Activated T-helper 17 cell treated with anti-CD3 and anti-CD28 coated beads, Interleukin-2, amount 50 U/mL, for 72 hours (primary cell): Measurements from ENCODE around the gene VMO1. TPM values are rescaled to one million over a fixed set of nuclear protein-coding genes. Genes with fewer than 3 reads are reported as not detected.
"Not testable (repeated sequence)": the region's sequence is repeated elsewhere in the genome, so short reads cannot be mapped to it uniquely, and the experiment has no call there.

ENCODE experiments used
- ATAC-seq: fragments of 150-1000 bp; cut with Tn5 transposase; replicated peaks from 2 replicates; pipeline ENCODE4 v1.10.0; 2021; ENCODE audit warnings: mild to moderate bottlenecking, moderate library complexity
- H3K27ac Mint-ChIP-seq: one replicate; pipeline ENCODE4 v1.8.0; 2022; ENCODE audit warnings: mixed read lengths
- H3K27me3 Mint-ChIP-seq: one replicate; pipeline ENCODE4 v1.8.0; 2022; ENCODE audit warnings: mixed read lengths
- H3K36me3 Mint-ChIP-seq: one replicate; pipeline ENCODE4 v1.8.0; 2022; ENCODE audit warnings: low read depth, mild to moderate bottlenecking, mixed read lengths
- H3K4me1 Mint-ChIP-seq: one replicate; pipeline ENCODE4 v1.8.0; 2022; ENCODE audit warnings: mixed read lengths
- H3K4me3 Mint-ChIP-seq: one replicate; pipeline ENCODE4 v1.8.0; 2022; ENCODE audit warnings: mild to moderate bottlenecking, mixed read lengths
- H3K9me3 Mint-ChIP-seq: one replicate; pipeline ENCODE4 v1.8.0; 2022; ENCODE audit warnings: mixed read lengths
- total RNA-seq, 2 donors: library from RNA; stranded (reverse); gene quantifications; one replicate each; pipeline ENCODE4 v1.2.3, GENCODE V29; 2022

Gene VMO1
- total RNA-seq: not detected

DNA sequence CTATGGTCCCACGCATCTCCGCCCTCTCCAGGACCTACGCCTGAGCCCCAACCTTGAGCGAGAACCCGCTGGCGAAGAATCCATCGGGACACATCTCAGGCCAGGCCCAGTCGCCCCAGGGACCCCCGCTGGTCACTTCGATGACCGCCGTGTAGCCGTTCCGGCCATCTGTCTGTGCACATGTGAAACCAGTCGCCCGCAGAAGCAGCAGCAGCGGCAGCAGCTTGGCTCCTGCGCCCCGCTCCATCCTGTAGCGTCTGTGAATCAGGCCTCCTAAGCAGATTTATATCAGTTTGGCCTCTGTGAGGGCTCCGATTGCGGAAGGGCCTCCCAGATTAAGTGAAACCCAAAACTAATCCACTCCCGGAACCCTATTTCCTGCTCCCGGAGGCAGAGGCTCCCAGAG is at the start of gene VMO1:
VMO1 (minus strand) TSS at position 259 of the 406 bp plus-strand sequence; CDS start at position 247, 12 bp downstream.
- H3K4me3 Mint-ChIP-seq: peak within 1 kb of the TSS; percentile 25
- no peaks in the 10 kb centered on the region for H3K36me3 Mint-ChIP-seq
- H3K9me3 Mint-ChIP-seq: no peaks in the 10 kb centered on the region
- peaks cover 26% of the 10 kb centered on the region for H3K27me3 Mint-ChIP-seq
- H3K4me1 Mint-ChIP-seq: peaks cover 7% of the 10 kb centered on the region
- no peak for ATAC-seq
- no peak within 1 kb of the TSS for H3K27ac Mint-ChIP-seq

GRCh38 chr17:4834681-4835020 is 48.5 kb upstream of the VMO1 start:
- H3K4me3 Mint-ChIP-seq: peak overlapping the region; percentile 91
- ATAC-seq: no peak

GRCh38 chr17:4833941-4834680 is 47.9 kb upstream of the VMO1 start:
- Mint-ChIP-seq H3K4me1 (peaks cover 32% of the 10 kb centered on the region), H3K27me3 (no peaks in the 10 kb centered on the region), H3K27ac (peak overlapping the region; percentile 85), H3K4me3 (peak overlapping the region; percentile 91), H3K9me3 (no peaks in the 10 kb centered on the region), H3K36me3 (peaks cover 20% of the 10 kb centered on the region)
- no peak for ATAC-seq

More at GRCh38 chr17:4834681-4835020, 48.5 kb upstream of the VMO1 start:
- no peaks in the 10 kb centered on the region for H3K9me3 Mint-ChIP-seq
- peaks cover 24% of the 10 kb centered on the region for H3K36me3 Mint-ChIP-seq
- peaks cover 37% of the 10 kb centered on the region for H3K4me1 Mint-ChIP-seq
- peak overlapping the region; percentile 85 for H3K27ac Mint-ChIP-seq
- H3K27me3 Mint-ChIP-seq: no peaks in the 10 kb centered on the region

DNA sequence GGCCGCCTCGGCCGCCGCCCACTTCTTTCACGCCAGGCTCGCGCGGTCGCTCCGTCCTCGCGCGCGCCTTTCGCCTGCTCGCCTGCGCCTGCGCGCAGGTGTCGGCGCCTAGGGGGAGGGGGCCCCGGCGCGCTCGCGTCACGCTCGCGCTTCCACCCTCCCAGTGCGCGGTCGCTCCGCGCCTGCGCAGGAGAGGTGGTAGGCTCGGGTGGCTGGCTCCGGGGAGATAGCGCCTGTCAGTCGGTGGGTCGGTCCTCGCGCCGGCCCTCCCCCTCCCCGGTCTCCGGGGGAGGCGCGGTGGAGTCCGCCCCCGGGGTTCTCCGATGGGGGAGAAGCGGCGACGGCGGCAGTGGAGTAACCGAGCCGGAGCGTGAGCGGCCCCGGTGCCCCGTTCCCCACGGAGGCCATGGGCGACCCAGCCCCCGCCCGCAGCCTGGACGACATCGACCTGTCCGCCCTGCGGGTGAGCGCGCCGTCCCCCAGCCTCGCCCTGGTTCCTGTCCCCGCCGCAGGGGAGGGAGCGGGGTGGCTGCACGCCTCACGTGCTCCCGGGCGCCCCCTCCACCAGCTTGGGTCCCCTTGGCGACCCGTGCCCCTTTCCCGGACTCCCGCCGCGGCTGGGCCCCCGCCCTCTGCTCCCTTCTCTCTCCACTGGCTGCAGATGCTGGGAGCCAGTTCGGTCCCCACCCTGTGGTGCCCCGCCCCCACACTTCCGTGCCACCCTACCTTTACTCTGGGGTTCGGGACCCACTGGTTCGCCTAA is 47.2 kb upstream of the VMO1 start, which contains the start of gene MINK1:
MINK1 (plus strand) TSS at position 163 of the 763 bp plus-strand sequence; CDS start at position 407, 244 bp downstream.
- Mint-ChIP-seq H3K36me3 (peaks cover 17% of the 10 kb centered on the region), H3K9me3 (no peaks in the 10 kb centered on the region), H3K4me3 (peak within 1 kb of the TSS; percentile 91), H3K4me1 (peaks cover 29% of the 10 kb centered on the region), H3K27ac (peak within 1 kb of the TSS; percentile 94), H3K27me3 (no peaks in the 10 kb centered on the region)
- ATAC-seq: peak; percentile 91

DNA sequence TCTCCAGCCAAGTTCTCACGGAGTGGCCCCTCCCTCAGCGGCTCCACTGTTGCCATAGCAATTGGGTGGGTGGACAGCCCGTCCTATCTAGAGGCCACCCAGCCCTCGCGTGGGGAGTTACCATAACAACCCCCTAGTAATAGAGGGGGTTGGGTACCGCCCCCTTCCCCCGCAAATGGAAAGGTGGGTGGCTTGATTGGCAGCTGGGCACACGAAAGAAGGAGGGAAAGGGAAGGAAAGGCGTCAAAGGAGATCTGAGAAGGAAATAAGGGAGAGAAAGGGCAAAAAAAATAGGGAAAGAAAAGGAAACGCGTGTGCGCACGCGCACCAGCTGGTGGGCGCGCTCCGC is 46.6 kb upstream of the VMO1 start:
- Mint-ChIP-seq H3K27ac (peak overlapping the region; percentile 94), H3K4me1 (peaks cover 25% of the 10 kb centered on the region), H3K4me3 (peak overlapping the region; percentile 91), H3K36me3 (peaks cover 13% of the 10 kb centered on the region)
- H3K27me3 Mint-ChIP-seq, H3K9me3 Mint-ChIP-seq: not testable (repeated sequence)
- ATAC-seq: peak; percentile 25

DNA sequence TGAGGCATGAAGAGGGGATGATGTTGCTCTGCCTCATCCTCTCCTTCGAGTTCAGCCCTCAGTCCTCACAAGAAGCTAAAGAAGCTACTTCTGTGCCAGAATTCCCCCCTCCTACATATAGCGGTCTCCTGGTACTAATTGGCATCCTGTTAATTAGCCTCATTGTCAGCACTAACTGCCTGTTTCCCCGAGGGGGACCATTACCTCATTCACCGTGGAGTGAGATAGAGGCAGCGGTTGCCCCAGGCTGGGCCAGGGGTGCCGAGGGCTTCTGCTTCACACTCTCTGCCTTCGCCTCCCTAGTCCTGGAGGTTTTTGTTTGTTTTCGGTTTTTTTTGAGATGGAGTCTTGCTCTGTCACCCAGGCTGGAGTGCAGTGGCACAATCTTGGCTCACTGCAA is 41.2 kb upstream of the VMO1 start:
- Mint-ChIP-seq H3K27me3 (no peaks in the 10 kb centered on the region), H3K27ac (no peak overlapping the region), H3K4me3 (no peak overlapping the region), H3K4me1 (no peaks in the 10 kb centered on the region), H3K9me3 (no peaks in the 10 kb centered on the region), H3K36me3 (no peaks in the 10 kb centered on the region)
- no peak for ATAC-seq

- Mint-ChIP-seq H3K27ac (no peak overlapping the region), H3K36me3 (no peaks in the 10 kb centered on the region), H3K9me3 (no peaks in the 10 kb centered on the region), H3K4me3 (no peak overlapping the region), H3K4me1 (no peaks in the 10 kb centered on the region), H3K27me3 (no peaks in the 10 kb centered on the region)
- ATAC-seq: no peak
Observed at GRCh38 chr17:4823373-4824089, 37.4 kb upstream of the VMO1 start.

- Mint-ChIP-seq H3K27me3 (no peaks in the 10 kb centered on the region), H3K27ac (no peak overlapping the region), H3K4me3 (no peak overlapping the region), H3K36me3 (no peaks in the 10 kb centered on the region), H3K4me1 (no peaks in the 10 kb centered on the region), H3K9me3 (no peaks in the 10 kb centered on the region)
- no peak for ATAC-seq
Observed at GRCh38 chr17:4822835-4823234, 36.7 kb upstream of the VMO1 start.

- H3K36me3 Mint-ChIP-seq: peaks cover 12% of the 10 kb centered on the region
- peaks cover 3% of the 10 kb centered on the region for H3K4me1 Mint-ChIP-seq
- no peak overlapping the region for H3K27ac Mint-ChIP-seq
- H3K4me3 Mint-ChIP-seq: no peak overlapping the region
- H3K27me3 Mint-ChIP-seq: no peaks in the 10 kb centered on the region
- no peaks in the 10 kb centered on the region for H3K9me3 Mint-ChIP-seq
- no peak for ATAC-seq
Observed at GRCh38 chr17:4818276-4818675, 32.1 kb upstream of the VMO1 start.

DNA sequence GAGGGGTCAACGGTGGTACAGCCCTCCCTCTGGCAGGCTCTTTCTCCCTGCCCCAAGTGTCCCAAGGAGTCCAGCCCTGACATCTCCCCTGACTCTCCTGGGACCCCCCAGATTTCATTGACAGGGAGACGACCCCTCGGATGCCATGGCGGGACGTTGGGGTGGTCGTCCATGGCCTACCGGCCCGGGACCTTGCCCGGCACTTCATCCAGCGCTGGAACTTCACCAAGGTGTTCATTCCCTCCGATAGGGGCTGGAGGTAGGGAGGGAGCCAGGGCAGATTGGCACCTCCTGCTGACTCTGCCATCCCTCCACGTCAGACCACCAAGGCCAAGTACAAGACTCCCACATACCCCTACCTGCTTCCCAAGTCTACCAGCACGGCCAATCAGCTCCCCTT is 30.7 kb upstream of the VMO1 start:
- Mint-ChIP-seq H3K9me3 (no peaks in the 10 kb centered on the region), H3K27ac (no peak overlapping the region), H3K36me3 (peaks cover 12% of the 10 kb centered on the region), H3K27me3 (no peaks in the 10 kb centered on the region), H3K4me1 (peaks cover 3% of the 10 kb centered on the region), H3K4me3 (no peak overlapping the region)
- ATAC-seq: no peak

DNA sequence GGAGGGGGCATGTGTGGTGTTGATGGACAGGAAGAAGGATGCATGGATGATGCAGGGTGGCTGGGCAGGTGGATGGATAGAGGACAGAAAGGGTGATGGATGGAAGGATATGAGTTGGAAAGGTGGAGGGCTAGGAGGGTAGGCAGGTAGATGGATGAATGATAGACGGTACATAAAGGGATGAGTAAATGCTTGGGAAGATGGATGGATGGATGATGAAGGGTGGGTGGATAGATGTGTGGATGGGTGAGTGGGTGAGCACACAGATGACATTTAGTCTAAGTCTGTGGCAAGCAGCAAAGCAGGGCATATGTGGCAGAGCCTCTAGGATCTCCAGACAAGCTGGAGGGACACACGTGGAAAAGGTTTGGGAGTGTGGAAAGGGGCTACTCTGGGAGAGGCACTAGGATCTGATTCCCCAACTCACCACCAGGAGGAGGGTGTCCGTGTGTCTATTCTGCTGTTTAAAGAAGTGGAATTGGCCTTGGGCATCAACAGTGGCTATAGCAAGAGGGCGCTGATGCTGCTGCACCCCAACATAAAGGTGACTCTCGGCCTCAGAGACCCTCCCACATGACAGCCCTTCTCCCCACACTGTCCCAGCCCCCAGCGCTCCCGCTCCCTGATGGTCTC is 29.0 kb upstream of the VMO1 start:
- Mint-ChIP-seq H3K4me1 (peaks cover 3% of the 10 kb centered on the region), H3K4me3 (no peak overlapping the region), H3K27me3 (no peaks in the 10 kb centered on the region), H3K27ac (no peak overlapping the region), H3K36me3 (peaks cover 22% of the 10 kb centered on the region), H3K9me3 (no peaks in the 10 kb centered on the region)
- no peak for ATAC-seq

GRCh38 chr17:4812690-4813089 is 26.5 kb upstream of the VMO1 start:
- Mint-ChIP-seq H3K27ac (no peak overlapping the region), H3K4me1 (peaks cover 7% of the 10 kb centered on the region), H3K9me3 (no peaks in the 10 kb centered on the region), H3K4me3 (no peak overlapping the region), H3K36me3 (peaks cover 28% of the 10 kb centered on the region), H3K27me3 (no peaks in the 10 kb centered on the region)
- ATAC-seq: no peak

DNA sequence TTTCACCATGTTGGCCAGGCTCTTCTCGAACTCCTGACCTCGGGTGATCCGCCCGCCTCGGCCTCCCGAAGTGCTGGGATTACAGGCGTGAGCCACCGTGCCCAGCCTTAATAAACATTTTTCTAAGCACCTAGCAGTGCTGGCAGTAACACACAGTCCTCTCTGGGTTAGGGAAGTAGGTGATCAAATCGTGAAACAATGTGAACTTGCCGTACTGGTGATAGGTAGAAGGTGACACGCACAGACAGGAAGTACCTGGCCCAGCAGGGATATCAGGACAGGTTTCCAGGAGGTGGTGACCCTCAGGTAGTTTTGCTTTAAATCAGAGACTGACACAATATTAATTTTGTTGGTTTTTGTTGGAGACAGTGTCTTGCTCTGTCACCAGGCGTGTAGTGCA is 25.3 kb upstream of the VMO1 start:
- Mint-ChIP-seq H3K4me3 (no peak overlapping the region), H3K4me1 (peaks cover 7% of the 10 kb centered on the region), H3K36me3 (peaks cover 20% of the 10 kb centered on the region), H3K27me3 (no peaks in the 10 kb centered on the region), H3K27ac (no peak overlapping the region), H3K9me3 (no peaks in the 10 kb centered on the region)
- ATAC-seq: no peak

GRCh38 chr17:4810696-4811290 is 24.6 kb upstream of the VMO1 start:
- H3K36me3 Mint-ChIP-seq: peaks cover 20% of the 10 kb centered on the region
- no peak overlapping the region for H3K27ac Mint-ChIP-seq
- H3K27me3 Mint-ChIP-seq: no peaks in the 10 kb centered on the region
- H3K4me3 Mint-ChIP-seq: no peak overlapping the region
- no peaks in the 10 kb centered on the region for H3K9me3 Mint-ChIP-seq
- peaks cover 12% of the 10 kb centered on the region for H3K4me1 Mint-ChIP-seq
- no peak for ATAC-seq
